Kidney epithelial cell (primary cell): ENCODE measurements around the gene CRYBA4. TPM values are rescaled to one million over a fixed set of nuclear protein-coding genes. Genes with fewer than 3 reads are reported as not detected.

Experiments used
- DNase-seq: peaks from one replicate; pipeline ENCODE4 v3.0.0-alpha.2; 2010; ENCODE audit warnings: low read depth
- H3K27me3 ChIP-seq: 2 replicates; pipeline ENCODE4 v1.6.0; 2011; ENCODE audit warnings: low read length; ENCODE audit not compliant: control insufficient read depth, insufficient read depth
- H3K36me3 ChIP-seq: 2 replicates; pipeline ENCODE4 v1.5.1; 2011; ENCODE audit warnings: low read length; ENCODE audit not compliant: control insufficient read depth, insufficient read depth
- H3K4me3 ChIP-seq: 2 replicates; pipeline ENCODE4 v1.5.1; 2011; ENCODE audit warnings: low read depth, mild to moderate bottlenecking, control low read depth, low read length
- CTCF ChIP-seq: IDR thresholded peaks from 2 replicates; pipeline ENCODE4 v1.5.1; 2011; ENCODE audit warnings: mild to moderate bottlenecking, moderate library complexity, low read length, control low read depth, inconsistent platforms; ENCODE audit not compliant: insufficient read depth, poor library complexity, severe bottlenecking
- total RNA-seq: library from RNA; depleted of rRNA; stranded (reverse); fragments of >200 nt; gene quantifications from 2 replicates; pipeline ENCODE4 v1.2.3, GENCODE V29; 2015

Gene CRYBA4
- total RNA-seq, 1 donor from 2014 or later, result not detected

DNA sequence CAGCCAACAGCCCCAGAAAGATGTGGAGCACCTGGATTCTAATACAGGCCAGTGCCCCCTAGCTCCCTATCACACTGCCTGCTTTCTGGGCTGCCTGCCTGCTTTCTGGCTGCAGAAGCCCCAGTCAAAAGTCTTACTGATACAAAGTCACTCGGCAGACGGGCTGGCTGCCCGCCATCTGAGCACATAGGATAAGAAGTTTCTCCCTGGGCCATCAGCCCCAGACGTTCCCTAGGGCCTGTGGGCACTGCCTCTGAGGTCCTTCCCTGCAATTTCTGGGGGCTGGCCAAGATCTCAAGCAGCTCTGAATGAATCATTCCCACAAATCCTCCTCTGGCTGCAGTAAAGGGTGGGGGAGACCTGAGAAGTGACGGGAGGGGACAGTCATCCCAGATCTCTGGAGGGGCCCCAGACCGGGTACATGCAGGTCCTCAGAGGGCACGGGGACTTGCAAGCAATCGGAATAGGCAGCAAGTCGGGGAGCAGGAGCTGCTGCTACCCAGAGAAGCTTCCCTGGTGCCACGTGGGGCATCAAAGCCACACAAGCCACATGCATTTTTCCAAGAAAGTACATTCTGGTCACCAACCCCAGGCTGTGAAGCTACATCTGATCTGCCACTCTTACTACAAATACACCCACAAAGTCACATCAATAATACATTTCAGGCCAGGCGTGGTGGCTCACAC, 36.5 kb upstream of the CRYBA4 start:
- Histone ChIP-seq H3K27me3 (no peaks in the 10 kb centered on the region), H3K4me3 (no peak overlapping the region), H3K36me3 (no peaks in the 10 kb centered on the region)
- DNase-seq, result peak; percentile 35
- peak; percentile 10 for TF ChIP-seq CTCF

DNA sequence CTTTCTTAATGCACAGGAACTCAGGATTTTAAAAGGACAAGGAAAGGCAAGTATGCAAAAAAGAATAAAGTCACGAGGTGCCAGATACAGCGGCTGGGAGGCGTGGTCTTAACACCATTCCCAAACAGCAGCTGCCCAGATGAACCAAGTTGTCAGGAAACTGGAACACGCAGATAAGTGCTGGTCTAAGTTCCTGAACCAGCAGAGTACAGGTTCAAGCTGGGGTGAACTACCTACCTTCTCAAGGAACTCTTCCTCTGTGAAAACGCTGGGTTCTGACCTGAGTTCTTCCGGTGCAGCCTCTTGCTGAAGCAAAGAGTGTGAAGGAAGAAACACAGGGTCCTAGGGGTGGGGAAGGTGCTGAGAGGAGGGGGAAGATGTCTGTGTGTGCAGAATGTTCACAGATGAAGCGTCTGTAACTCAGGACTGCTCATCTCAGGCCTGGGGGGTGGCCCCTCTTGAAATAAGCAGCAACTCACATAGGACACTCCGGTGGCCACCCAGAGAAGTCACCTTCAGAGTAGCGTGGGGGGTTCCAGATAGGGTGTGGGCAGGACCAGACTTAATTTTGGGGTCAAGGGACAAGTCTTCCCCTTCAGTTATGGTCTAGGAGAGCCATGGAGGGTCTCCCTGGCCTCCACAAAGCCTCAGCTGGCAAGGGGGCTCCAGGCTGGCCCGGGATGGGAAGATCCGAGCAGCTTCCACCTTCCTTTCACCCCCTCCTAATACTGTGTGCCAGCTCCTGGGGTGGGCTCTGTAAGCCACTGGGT, 35.0 kb upstream of the CRYBA4 start:
- Histone ChIP-seq H3K4me3 (no peak overlapping the region), H3K27me3 (no peaks in the 10 kb centered on the region), H3K36me3 (no peaks in the 10 kb centered on the region)
- TF ChIP-seq CTCF, result no peak
- DNase-seq, result no peak

DNA sequence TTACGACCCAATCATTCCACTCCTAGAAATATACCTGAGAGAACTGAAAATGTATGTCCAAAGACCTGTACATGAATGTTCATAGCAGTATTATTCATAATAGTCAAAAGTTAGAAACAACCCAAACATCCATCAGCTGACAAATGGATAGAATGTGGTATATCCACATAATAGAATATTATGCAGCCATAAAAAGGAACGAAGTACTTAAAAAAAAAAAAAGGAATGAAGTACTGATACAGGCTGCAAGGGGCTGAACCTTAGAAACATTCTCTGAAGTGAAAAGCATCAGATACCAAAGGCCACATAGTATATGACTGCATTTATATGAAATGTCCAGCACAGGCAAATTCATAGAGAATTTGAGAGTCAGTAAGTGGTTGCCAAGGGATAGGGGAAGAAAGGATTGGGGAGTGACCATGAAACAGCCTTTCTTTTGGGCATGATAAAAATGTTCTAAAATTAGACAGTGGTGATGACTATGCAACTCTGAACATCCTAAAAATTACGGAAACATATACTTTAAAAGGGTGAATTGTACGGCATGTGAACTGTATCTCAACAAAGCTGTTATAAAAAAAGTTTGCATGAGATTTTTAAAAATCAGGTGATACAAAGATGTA, 33.7 kb upstream of the CRYBA4 start:
- Histone ChIP-seq H3K27me3 (no peaks in the 10 kb centered on the region), H3K36me3 (no peaks in the 10 kb centered on the region), H3K4me3 (no peak overlapping the region)
- no peak for DNase-seq
- TF ChIP-seq CTCF, result no peak

DNA sequence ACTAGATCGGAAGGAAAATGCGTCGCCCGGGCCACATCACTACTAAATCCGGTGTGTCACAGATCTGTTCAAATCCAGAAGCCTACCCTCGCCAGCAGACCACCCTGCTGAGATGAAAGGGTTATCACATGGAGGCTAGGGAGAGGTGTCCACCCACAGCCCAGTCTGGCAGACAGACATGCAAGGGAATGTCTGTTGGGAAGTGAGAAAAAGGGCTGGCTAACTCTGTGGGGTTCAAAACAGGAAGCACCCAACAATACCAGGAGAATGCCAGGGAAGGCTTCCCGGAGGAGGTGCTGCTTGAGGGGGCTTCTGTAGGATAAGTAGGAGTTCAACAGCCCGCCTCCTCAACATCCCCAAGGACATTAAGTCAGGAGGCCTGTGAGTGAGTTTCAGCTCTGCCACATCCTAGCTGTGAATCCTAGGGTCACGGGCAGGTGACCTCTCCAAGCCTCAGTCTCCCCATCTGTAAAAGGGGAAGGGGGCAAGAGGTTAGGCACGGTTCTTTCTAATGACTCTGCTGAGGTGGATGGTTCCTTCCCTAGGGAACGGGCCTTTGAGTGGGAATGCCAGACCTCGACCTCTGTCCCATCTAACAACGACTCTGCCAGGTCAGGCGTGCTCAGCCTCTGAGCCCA, 32.9 kb upstream of the CRYBA4 start:
- H3K36me3 ChIP-seq, result no peaks in the 10 kb centered on the region
- no peaks in the 10 kb centered on the region for H3K27me3 ChIP-seq
- H3K4me3 ChIP-seq, result peak overlapping the region; percentile 69
- no peak for TF ChIP-seq CTCF
- DNase-seq, result no peak

DNA sequence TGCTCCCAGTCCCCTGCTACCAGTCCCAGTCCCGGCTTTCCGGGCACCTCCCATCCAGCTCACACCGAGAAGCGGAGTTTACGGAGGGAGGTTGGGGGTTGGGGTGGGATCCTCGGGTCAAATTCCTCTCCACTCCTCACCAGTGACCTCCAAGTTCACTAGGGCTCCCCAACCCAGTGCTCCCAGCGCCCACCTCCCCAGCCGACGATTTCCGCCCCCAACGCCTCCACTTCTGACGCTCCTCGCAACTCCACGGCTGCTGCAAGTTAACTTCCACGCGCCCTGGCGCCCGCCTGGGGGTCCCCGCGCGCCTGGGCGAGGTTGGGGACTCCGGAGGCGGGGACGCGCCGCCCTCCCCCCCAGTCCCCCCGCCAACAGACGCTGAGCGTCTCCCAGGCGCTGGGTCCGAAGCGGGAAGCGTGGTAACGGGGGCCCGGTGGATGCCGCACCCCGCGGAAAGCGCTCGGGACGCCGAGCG, 32.4 kb upstream of the CRYBA4 start:
- no peak for TF ChIP-seq CTCF
- no peaks in the 10 kb centered on the region for H3K36me3 ChIP-seq
- H3K27me3 ChIP-seq, result no peaks in the 10 kb centered on the region
- DNase-seq, result no peak
- peak overlapping the region; percentile 69 for H3K4me3 ChIP-seq
